Epithelial cell of proximal tubule (primary cell): ENCODE measurements around the gene ZC3HAV1L. TPM values are rescaled to one million over a fixed set of nuclear protein-coding genes. Genes with fewer than 3 reads are reported as not detected.
"Not testable (repeated sequence)": the region's sequence is repeated elsewhere in the genome, so short reads cannot be mapped to it uniquely, and the experiment has no call there.

Experiments used
- DNase-seq: peaks from one replicate; pipeline ENCODE4 v3.0.0-alpha.2; 2011; ENCODE audit warnings: low read depth
- H3K4me3 ChIP-seq: 2 replicates; pipeline ENCODE4 v1.5.1; 2011; ENCODE audit warnings: low read depth, mild to moderate bottlenecking, low read length
- CTCF ChIP-seq: conservative IDR thresholded peaks from 2 replicates; pipeline ENCODE4 v1.5.1; 2012; ENCODE audit warnings: low read depth, mild to moderate bottlenecking, low read length
- total RNA-seq: library from RNA; depleted of rRNA; stranded (reverse); fragments of >200 nt; gene quantifications from 2 replicates; pipeline ENCODE4 v1.2.3, GENCODE V29; 2015

ZC3HAV1L gene
- total RNA-seq, 1 donor from 2014 or later, result 39.3 TPM

- DNase-seq, result no peak
- TF ChIP-seq CTCF, result no peak
- peak overlapping the region; percentile 74 for H3K4me3 ChIP-seq
Measured at GRCh38 chr7:139034336-139034735, 1.5 kb downstream of the ZC3HAV1L start.

- no peak overlapping the region for H3K4me3 ChIP-seq
- no peak for TF ChIP-seq CTCF
- peak; percentile 61 for DNase-seq
Measured at GRCh38 chr7:139033346-139034114, 2.3 kb downstream of the ZC3HAV1L start.

GRCh38 chr7:139032473-139032872 lies 3.4 kb downstream of the ZC3HAV1L start:
- no peak overlapping the region for H3K4me3 ChIP-seq
- DNase-seq, result no peak
- TF ChIP-seq CTCF, result no peak

- no peak for DNase-seq
- no peak for TF ChIP-seq CTCF
- H3K4me3 ChIP-seq, result no peak overlapping the region
Measured at GRCh38 chr7:139029353-139029752, 6.5 kb downstream of the ZC3HAV1L start.

GRCh38 chr7:139026551-139026950 lies 9.3 kb downstream of the ZC3HAV1L start:
- no peak for DNase-seq
- H3K4me3 ChIP-seq, result no peak overlapping the region
- no peak for TF ChIP-seq CTCF

GRCh38 chr7:139025861-139026260 lies 10.0 kb downstream of the ZC3HAV1L start:
- H3K4me3 ChIP-seq, DNase-seq: not testable (repeated sequence)

GRCh38 chr7:139023076-139023475 lies 12.8 kb downstream of the ZC3HAV1L start:
- TF ChIP-seq CTCF, result no peak
- no peak for DNase-seq

More at GRCh38 chr7:139023076-139023475, 12.8 kb downstream of the ZC3HAV1L start:
- no peak overlapping the region for H3K4me3 ChIP-seq
